Activated CD4-positive, alpha-beta T cell treated with anti-CD3 and anti-CD28 coated beads, Interleukin-2, amount 10 ng/mL, durations not matched to agents 24 days and 14 days (primary cell): ENCODE measurements around the gene ARPIN. TPM values are rescaled to one million over a fixed set of nuclear protein-coding genes. Genes with fewer than 3 reads are reported as not detected.
"Not testable (repeated sequence)": the region's sequence is repeated elsewhere in the genome, so short reads cannot be mapped to it uniquely, and the experiment has no call there.

Source experiments
- DNase-seq: peaks from one replicate; pipeline ENCODE4 v3.0.0; 2022
- H3K27ac Mint-ChIP-seq: one replicate; pipeline ENCODE4 v1.8.0; 2022; ENCODE audit warnings: mild to moderate bottlenecking, mixed read lengths
- H3K27me3 Mint-ChIP-seq: one replicate; pipeline ENCODE4 v1.8.0; 2022; ENCODE audit warnings: mixed read lengths
- H3K36me3 Mint-ChIP-seq: one replicate; pipeline ENCODE4 v1.8.0; 2022; ENCODE audit warnings: low read depth, mild to moderate bottlenecking, mixed read lengths
- H3K4me1 Mint-ChIP-seq: one replicate; pipeline ENCODE4 v1.8.0; 2021; ENCODE audit warnings: mixed read lengths
- H3K4me3 Mint-ChIP-seq: one replicate; pipeline ENCODE4 v1.8.0; 2022; ENCODE audit warnings: mild to moderate bottlenecking, moderate library complexity, mixed read lengths
- H3K9me3 Mint-ChIP-seq: one replicate; pipeline ENCODE4 v1.8.0; 2021; ENCODE audit warnings: mixed read lengths
- intact Hi-C: fragments of 100-400 bp; cut with micrococcal nuclease; formaldehyde crosslinking; loops from one replicate; pipeline ENCODE4 v1.15.1; 2023
- total RNA-seq: library from RNA; stranded (reverse); gene quantifications from 2 replicates; pipeline ENCODE4 v1.2.3, GENCODE V29; 2022

ARPIN gene
- total RNA-seq, 1 donor from 2014 or later, result not detected

- Mint-ChIP-seq H3K4me3 (no peak overlapping the region), H3K27ac (no peak overlapping the region)
- intact Hi-C loops, result no loop called here
Measured at GRCh38 chr15:89880727-89881126, 32.0 kb downstream of the ARPIN start.

DNA sequence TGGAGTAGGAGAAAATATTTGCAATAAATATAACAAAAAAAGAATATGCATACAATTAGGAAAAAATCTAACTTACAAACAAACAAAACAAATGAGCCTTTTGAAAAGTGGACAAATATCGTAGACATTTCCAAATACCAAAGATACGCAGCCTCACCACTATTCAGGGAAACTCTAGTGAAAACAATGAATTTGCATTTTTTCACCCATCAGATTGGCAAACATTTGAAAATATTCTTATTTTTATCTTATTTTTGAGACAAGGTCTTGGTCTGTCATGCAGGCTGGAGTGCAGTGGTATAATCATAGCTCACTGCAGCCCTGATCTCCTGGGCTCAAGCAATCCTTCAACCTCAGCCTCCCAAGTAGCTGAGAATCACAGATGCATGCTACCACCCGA, 34.4 kb downstream of the ARPIN start:
- intact Hi-C loops, result loop anchor here (5.0 kb wide), 2 partner anchors 116 to 136 kb away; no protein-coding TSS in a partner anchor
- no peak for DNase-seq
- H3K4me3 Mint-ChIP-seq, result no peak overlapping the region
- H3K9me3 Mint-ChIP-seq, result no peaks in the 10 kb centered on the region
- peaks cover 2% of the 10 kb centered on the region for H3K4me1 Mint-ChIP-seq
- H3K27me3 Mint-ChIP-seq, result no peaks in the 10 kb centered on the region
- peaks cover 18% of the 10 kb centered on the region for H3K36me3 Mint-ChIP-seq
- H3K27ac Mint-ChIP-seq, result no peak overlapping the region

More at GRCh38 chr15:89880727-89881126, 32.0 kb downstream of the ARPIN start:
- H3K4me1 Mint-ChIP-seq, result no peaks in the 10 kb centered on the region
- no peak for DNase-seq
- H3K27me3 Mint-ChIP-seq, result no peaks in the 10 kb centered on the region
- H3K36me3 Mint-ChIP-seq, result peaks cover 23% of the 10 kb centered on the region
- H3K9me3 Mint-ChIP-seq, result no peaks in the 10 kb centered on the region

- H3K36me3 Mint-ChIP-seq, result peaks cover 17% of the 10 kb centered on the region
- intact Hi-C loops, result loop anchor here (5.0 kb wide), 2 partner anchors 115 to 135 kb away; no protein-coding TSS in a partner anchor
- no peaks in the 10 kb centered on the region for H3K9me3 Mint-ChIP-seq
- peaks cover 2% of the 10 kb centered on the region for H3K4me1 Mint-ChIP-seq
- DNase-seq, result no peak
- H3K4me3 Mint-ChIP-seq, result no peak overlapping the region
- no peaks in the 10 kb centered on the region for H3K27me3 Mint-ChIP-seq
- no peak overlapping the region for H3K27ac Mint-ChIP-seq
Measured at GRCh38 chr15:89877083-89877425, 35.7 kb downstream of the ARPIN start.

- intact Hi-C loops, result loop anchor here (5.0 kb wide), 2 partner anchors 114 to 134 kb away; no protein-coding TSS in a partner anchor
- H3K27ac Mint-ChIP-seq, result no peak overlapping the region
Measured at GRCh38 chr15:89876396-89877082, 36.2 kb downstream of the ARPIN start.

DNA sequence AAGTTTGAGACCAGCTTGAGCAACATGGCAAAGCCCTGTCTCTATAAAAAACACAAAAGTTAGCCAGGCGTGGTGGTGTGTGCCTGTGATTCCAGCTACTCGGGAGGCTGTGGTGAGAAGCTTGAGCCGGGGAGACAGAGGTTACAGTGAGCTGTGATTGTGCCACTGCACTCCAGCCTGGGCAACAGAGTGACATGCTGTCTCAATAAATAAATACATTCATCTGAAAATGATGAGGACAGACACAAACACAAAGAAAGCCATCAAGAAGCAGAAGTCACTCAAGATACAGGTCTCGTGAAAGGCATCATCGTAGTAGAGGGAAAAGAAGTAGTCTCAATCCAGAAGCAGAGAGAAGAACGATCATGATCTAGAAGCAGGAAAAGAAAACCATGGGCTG, 37.0 kb downstream of the ARPIN start:
- no peak for DNase-seq
- H3K4me3 Mint-ChIP-seq, result no peak overlapping the region
- no peak overlapping the region for H3K27ac Mint-ChIP-seq
- H3K4me1 Mint-ChIP-seq, result peaks cover 2% of the 10 kb centered on the region
- peaks cover 18% of the 10 kb centered on the region for H3K36me3 Mint-ChIP-seq
- intact Hi-C loops, result loop anchor here (5.0 kb wide), 2 partner anchors 113 to 133 kb away; no protein-coding TSS in a partner anchor
- no peaks in the 10 kb centered on the region for H3K9me3 Mint-ChIP-seq
- H3K27me3 Mint-ChIP-seq, result no peaks in the 10 kb centered on the region

More at GRCh38 chr15:89876396-89877082, 36.2 kb downstream of the ARPIN start:
- Mint-ChIP-seq H3K36me3 (peaks cover 17% of the 10 kb centered on the region), H3K9me3 (no peaks in the 10 kb centered on the region), H3K4me3 (no peak overlapping the region), H3K4me1 (peaks cover 2% of the 10 kb centered on the region), H3K27me3 (no peaks in the 10 kb centered on the region)
- DNase-seq, result no peak

GRCh38 chr15:89874926-89875564, 37.7 kb downstream of the ARPIN start:
- Mint-ChIP-seq H3K4me3 (no peak overlapping the region), H3K9me3 (no peaks in the 10 kb centered on the region), H3K4me1 (peaks cover 2% of the 10 kb centered on the region), H3K27ac (peak overlapping the region; percentile 5), H3K27me3 (no peaks in the 10 kb centered on the region), H3K36me3 (peaks cover 21% of the 10 kb centered on the region)
- DNase-seq, result peak; percentile 93
- intact Hi-C loops, result loop anchor here (5.0 kb wide), 2 partner anchors 113 to 133 kb away; no protein-coding TSS in a partner anchor

- intact Hi-C loops, result no loop called here
- H3K4me1 Mint-ChIP-seq, result peaks cover 2% of the 10 kb centered on the region
- H3K27ac Mint-ChIP-seq, result no peak overlapping the region
- H3K27me3 Mint-ChIP-seq, result no peaks in the 10 kb centered on the region
- H3K9me3 Mint-ChIP-seq, result no peaks in the 10 kb centered on the region
- DNase-seq, result no peak
- no peak overlapping the region for H3K4me3 Mint-ChIP-seq
- H3K36me3 Mint-ChIP-seq, result peaks cover 18% of the 10 kb centered on the region
Measured at GRCh38 chr15:89870688-89871288, 42.0 kb downstream of the ARPIN start.

DNA sequence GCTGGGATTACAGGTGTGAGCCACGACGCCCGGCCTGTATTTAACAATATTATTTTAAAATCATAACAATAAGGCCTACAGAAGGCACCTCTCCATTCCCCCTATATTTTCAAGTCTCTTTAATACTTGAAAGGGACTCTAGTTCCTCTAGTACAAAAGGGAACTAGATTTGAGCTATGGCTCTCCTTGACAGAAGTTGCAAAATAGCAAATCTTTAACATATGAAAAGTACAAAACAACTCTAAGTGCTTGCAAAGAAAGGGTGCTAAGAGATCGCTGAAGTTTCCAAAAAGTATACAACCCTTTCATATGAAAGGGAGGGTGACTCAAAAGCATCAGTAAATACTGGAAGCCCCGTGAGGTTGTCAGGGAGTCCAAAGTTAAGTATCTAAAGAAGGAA, 42.7 kb downstream of the ARPIN start:
- no peak for DNase-seq
- Mint-ChIP-seq H3K27ac (no peak overlapping the region), H3K9me3 (no peaks in the 10 kb centered on the region), H3K36me3 (peaks cover 18% of the 10 kb centered on the region), H3K4me1 (peaks cover under 1% of the 10 kb centered on the region), H3K4me3 (no peak overlapping the region), H3K27me3 (no peaks in the 10 kb centered on the region)
- intact Hi-C loops, result no loop called here

DNA sequence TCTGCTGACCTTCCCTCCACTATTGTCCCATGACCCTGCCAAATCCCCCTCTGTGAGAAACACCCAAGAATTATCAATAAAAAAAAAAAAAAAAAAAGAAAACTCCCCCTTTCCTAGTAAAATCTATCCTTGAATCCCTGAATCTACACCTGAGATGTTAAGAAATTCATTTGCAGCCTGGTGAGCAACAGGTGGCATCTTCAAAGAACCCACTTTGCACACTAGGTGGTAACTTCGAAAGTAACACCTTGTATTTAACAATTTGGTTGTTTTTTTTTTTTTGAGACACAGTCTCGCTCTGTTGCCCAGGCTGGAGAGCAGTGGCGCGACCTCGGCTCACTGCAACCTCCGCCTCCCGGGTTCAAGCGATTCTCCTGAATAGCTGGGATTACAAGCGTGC, 43.3 kb downstream of the ARPIN start:
- H3K27me3 Mint-ChIP-seq, H3K9me3 Mint-ChIP-seq, H3K4me1 Mint-ChIP-seq, H3K4me3 Mint-ChIP-seq, intact Hi-C loops, H3K27ac Mint-ChIP-seq, DNase-seq: not testable (repeated sequence)
- H3K36me3 Mint-ChIP-seq, result peaks cover 18% of the 10 kb centered on the region

DNA sequence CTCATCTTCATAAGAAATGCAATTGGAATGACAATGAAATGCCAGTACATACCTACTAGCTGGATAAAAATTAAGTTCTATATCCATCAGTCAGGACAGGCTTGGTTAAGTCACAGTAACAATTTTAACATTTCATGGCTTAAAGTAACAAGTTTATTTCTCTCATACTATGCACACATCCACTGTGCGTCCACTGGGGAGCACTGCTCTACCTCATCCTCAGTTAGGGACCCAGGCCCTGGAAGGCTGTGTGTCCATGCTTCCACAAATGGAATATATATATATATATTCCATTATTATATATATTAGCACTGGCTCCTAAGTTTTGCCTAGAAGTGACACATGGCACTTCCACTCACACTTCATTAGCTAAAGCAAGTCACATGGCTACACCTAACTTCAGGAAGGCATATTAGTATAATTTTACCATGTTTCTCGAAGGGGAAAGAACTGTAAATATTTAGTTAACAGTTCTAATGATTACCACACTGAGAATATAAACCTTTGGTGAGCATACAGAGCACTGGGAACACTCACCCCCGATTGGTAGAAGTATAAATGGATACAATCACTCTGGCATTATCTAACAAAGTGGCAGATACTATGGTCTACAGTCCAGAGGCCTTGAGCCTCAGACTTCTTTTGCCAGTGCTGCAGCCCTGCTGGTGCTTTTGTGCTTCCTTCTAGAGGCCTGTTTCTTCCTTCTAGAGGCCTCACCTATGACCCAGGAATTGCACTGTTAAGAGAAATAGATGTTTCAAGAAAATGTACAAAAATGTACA, 47.6 kb downstream of the ARPIN start:
- Mint-ChIP-seq H3K9me3 (no peaks in the 10 kb centered on the region), H3K27ac (no peak overlapping the region), H3K36me3 (peaks cover 14% of the 10 kb centered on the region), H3K27me3 (no peaks in the 10 kb centered on the region), H3K4me3 (no peak overlapping the region), H3K4me1 (peaks cover 8% of the 10 kb centered on the region)
- no peak for DNase-seq
- intact Hi-C loops, result no loop called here

DNA sequence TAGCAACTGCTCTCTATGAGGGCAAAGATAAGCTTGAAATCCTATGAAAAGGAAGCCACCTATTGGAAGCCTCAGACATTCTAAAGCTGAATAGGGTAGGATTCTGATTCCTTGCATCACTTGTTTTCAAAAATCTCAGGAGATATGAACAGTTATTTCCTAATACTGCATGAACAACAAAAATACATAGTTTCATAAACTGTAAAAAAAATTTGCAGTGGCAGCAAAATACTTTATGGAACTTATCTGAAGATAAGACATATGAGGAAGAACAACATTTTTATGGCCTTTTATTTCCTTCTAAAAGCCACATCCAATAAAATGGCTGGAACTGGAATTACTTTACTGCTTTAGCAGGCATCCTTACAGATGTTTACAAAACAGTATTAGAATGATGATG, 48.8 kb downstream of the ARPIN start:
- H3K4me1 Mint-ChIP-seq, result peaks cover 8% of the 10 kb centered on the region
- H3K36me3 Mint-ChIP-seq, result peaks cover 14% of the 10 kb centered on the region

DNA sequence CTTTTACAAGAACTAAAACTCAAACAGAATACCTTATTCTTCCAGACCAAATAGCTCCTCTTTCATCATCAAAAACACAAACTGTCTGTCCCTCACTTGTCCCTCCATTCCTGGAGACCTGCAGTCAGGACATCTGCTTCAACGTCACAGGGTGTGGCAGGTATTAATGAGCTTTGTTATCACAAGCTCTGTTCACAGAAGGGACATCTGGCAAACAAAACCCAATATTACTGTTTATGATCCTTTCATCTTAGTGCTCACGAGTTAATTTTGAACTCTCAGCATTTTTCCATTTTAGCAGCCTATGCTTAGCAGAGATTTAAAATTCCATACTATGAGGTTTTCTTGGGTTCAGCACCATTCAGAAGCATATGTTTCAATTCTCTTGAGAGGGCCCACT, 51.9 kb downstream of the ARPIN start:
- Mint-ChIP-seq H3K27ac (no peak overlapping the region), H3K27me3 (no peaks in the 10 kb centered on the region), H3K4me3 (no peak overlapping the region), H3K9me3 (no peaks in the 10 kb centered on the region), H3K4me1 (peaks cover 8% of the 10 kb centered on the region), H3K36me3 (peaks cover 21% of the 10 kb centered on the region)
- intact Hi-C loops, result no loop called here
- no peak for DNase-seq

More for the DNA sequence above, 48.8 kb downstream of the ARPIN start:
- Mint-ChIP-seq H3K4me3 (no peak overlapping the region), H3K9me3 (no peaks in the 10 kb centered on the region), H3K27ac (no peak overlapping the region), H3K27me3 (no peaks in the 10 kb centered on the region)
- DNase-seq, result no peak
- intact Hi-C loops, result no loop called here

GRCh38 chr15:89860431-89860830, 52.3 kb downstream of the ARPIN start:
- Mint-ChIP-seq H3K36me3 (peaks cover 19% of the 10 kb centered on the region), H3K4me3 (no peak overlapping the region), H3K9me3 (no peaks in the 10 kb centered on the region), H3K4me1 (peaks cover 8% of the 10 kb centered on the region), H3K27me3 (no peaks in the 10 kb centered on the region), H3K27ac (no peak overlapping the region)
- no peak for DNase-seq
- intact Hi-C loops, result no loop called here
